OCI-LY7 (cell line): ENCODE measurements around the gene TTBK1.

ENCODE experiments used
- EZH2phosphoT487 ChIP-seq: fragments of 200-600 bp; sonication (generic); IDR thresholded peaks from 2 replicates; pipeline ENCODE4 v1.6.1; 2018; ENCODE audit warnings: low read depth, borderline replicate concordance, mild to moderate bottlenecking, mixed run types, antibody characterized with exemption, low read length, moderate library complexity, mixed read lengths
- TF ChIP-seq, protein P1 (sequence below): fragments of 200-600 bp; sonication (generic); conservative IDR thresholded peaks from 2 replicates; pipeline ENCODE4 v1.5.1; 2014; ENCODE audit warnings: mild to moderate bottlenecking, antibody characterized with exemption, low read length, moderate library complexity, mixed read lengths

GRCh38 chr6:43231053-43231452, 12.2 kb upstream of the TTBK1 start:
- TF ChIP-seq, protein P1, sequence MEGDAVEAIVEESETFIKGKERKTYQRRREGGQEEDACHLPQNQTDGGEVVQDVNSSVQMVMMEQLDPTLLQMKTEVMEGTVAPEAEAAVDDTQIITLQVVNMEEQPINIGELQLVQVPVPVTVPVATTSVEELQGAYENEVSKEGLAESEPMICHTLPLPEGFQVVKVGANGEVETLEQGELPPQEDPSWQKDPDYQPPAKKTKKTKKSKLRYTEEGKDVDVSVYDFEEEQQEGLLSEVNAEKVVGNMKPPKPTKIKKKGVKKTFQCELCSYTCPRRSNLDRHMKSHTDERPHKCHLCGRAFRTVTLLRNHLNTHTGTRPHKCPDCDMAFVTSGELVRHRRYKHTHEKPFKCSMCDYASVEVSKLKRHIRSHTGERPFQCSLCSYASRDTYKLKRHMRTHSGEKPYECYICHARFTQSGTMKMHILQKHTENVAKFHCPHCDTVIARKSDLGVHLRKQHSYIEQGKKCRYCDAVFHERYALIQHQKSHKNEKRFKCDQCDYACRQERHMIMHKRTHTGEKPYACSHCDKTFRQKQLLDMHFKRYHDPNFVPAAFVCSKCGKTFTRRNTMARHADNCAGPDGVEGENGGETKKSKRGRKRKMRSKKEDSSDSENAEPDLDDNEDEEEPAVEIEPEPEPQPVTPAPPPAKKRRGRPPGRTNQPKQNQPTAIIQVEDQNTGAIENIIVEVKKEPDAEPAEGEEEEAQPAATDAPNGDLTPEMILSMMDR: no peak
- TF ChIP-seq EZH2phosphoT487: no peak
